ENCODE measurements around the gene ANKS1A. TPM values are rescaled to one million over a fixed set of nuclear protein-coding genes. Genes with fewer than 3 reads are reported as not detected.

Gene ANKS1A
- total and polyA plus RNA-seq, 2 experiments from 2014 or later: 12.1 to 31.9 TPM

DNA sequence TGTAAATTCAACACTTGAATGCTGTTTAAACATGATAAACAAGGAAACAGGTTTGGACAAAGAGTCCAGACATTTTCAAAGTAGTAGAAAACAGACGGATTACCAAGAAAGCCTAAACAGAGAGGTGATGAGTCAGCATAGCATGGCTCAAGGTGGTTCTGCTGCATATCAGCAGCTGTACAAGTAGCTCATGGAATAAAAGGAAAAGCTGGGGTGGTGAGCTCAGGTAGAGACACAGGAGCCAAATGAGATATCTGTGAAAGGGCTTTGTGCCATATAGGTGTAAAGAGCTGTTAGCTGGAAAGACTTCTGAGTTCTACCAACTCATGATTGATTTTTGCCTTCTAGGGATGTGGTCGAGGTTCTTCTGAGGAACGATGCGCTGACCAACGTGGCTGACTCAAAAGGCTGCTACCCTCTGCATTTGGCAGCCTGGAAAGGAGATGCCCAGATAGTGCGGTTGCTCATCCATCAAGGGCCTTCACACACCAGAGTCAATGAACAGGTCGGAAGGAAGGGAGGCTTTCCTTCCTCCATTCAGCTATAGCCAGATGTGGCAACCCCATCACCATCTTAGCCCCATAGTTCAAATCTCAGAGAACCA lies 80.7 kb downstream of the ANKS1A start (continued):
- TF ChIP-seq, protein P1, sequence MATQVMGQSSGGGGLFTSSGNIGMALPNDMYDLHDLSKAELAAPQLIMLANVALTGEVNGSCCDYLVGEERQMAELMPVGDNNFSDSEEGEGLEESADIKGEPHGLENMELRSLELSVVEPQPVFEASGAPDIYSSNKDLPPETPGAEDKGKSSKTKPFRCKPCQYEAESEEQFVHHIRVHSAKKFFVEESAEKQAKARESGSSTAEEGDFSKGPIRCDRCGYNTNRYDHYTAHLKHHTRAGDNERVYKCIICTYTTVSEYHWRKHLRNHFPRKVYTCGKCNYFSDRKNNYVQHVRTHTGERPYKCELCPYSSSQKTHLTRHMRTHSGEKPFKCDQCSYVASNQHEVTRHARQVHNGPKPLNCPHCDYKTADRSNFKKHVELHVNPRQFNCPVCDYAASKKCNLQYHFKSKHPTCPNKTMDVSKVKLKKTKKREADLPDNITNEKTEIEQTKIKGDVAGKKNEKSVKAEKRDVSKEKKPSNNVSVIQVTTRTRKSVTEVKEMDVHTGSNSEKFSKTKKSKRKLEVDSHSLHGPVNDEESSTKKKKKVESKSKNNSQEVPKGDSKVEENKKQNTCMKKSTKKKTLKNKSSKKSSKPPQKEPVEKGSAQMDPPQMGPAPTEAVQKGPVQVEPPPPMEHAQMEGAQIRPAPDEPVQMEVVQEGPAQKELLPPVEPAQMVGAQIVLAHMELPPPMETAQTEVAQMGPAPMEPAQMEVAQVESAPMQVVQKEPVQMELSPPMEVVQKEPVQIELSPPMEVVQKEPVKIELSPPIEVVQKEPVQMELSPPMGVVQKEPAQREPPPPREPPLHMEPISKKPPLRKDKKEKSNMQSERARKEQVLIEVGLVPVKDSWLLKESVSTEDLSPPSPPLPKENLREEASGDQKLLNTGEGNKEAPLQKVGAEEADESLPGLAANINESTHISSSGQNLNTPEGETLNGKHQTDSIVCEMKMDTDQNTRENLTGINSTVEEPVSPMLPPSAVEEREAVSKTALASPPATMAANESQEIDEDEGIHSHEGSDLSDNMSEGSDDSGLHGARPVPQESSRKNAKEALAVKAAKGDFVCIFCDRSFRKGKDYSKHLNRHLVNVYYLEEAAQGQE (IDR thresholded peaks at IDR 0.05; ENCODE audit: unreplicated experiment): no peak
- TF ChIP-seq POLR2AphosphoS5 (IDR thresholded peaks at IDR 0.05; ENCODE audit: low read depth): no peak
- TF ChIP-seq JUNB (IDR thresholded peaks at IDR 0.05; ENCODE audit: unreplicated experiment): no peak
- TF ChIP-seq ZNF114 (CRISPR knock-in tag; IDR thresholded peaks at IDR 0.05): no peak
- no peak for TF ChIP-seq NANOG (IDR thresholded peaks at IDR 0.05; ENCODE audit: borderline replicate concordance)

DNA sequence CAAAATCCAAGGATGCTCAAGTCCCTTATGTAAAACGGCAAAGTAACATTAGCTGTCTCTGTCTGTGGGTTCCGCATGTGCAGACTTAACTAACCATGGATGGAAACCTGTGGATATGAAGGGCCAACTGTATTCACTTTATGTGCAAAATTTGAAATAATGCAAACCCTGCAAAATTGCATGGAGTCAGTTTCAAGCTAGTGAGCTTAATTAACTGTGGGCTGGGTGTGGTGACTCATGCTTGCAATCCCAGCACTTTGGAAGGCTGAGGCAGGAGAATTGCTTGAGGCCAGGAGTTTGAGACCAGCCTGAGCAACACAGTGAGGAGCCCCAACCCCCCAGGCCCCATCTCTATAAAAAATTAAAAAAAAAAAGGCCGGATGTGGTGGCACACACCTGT lies 81.4 kb downstream of the ANKS1A start:
- Histone ChIP-seq H3K4me2 (no peak overlapping the region), H3K9me2 (ENCODE audit: insufficient read depth) (no peaks in the 10 kb centered on the region), H3K36me3 (ENCODE audit: insufficient read depth) (no peaks in the 10 kb centered on the region), H3K4me1 (ENCODE audit: insufficient read depth) (no peaks in the 10 kb centered on the region), H3K4me3 (no peak overlapping the region), H4K20me1 (replicated peaks; ENCODE audit: insufficient read depth) (peaks cover 5% of the 10 kb centered on the region; the same call in 1 of the 2 replicates), H3K27me3 (ENCODE audit: insufficient read depth) (no peaks in the 10 kb centered on the region), H2AFZ (no peak overlapping the region), H3K79me2 (replicated peaks; ENCODE audit: insufficient read depth) (peaks cover 8% of the 10 kb centered on the region), H3F3A (replicated peaks; ENCODE audit: low read depth) (no peaks in the 10 kb centered on the region; the same call in 1 of the 2 replicates), H3K27ac (ENCODE audit: low read depth) (no peak overlapping the region)
- Mint-ChIP-seq H3K9me3 (no peaks in the 10 kb centered on the region), H3K27me3 (ENCODE audit: insufficient read depth, low read depth, poor library complexity) (no peaks in the 10 kb centered on the region), H3K36me3 (ENCODE audit: low read depth) (peaks cover 12% of the 10 kb centered on the region; the same call in 2 of the 3 replicates), H3K4me1 (no peaks in the 10 kb centered on the region; the same call in 2 of the 3 replicates), H3K27ac (no peak overlapping the region), H3K4me3 (no peak overlapping the region)
- TF ChIP-seq STAT1 (IDR thresholded peaks at IDR 0.05; ENCODE audit: unreplicated experiment) (no peak), EZH2 (IDR thresholded peaks at IDR 0.05; ENCODE audit: low read depth, unreplicated experiment) (no peak), NANOG (IDR thresholded peaks at IDR 0.05; ENCODE audit: borderline replicate concordance) (no peak)
- TF ChIP-seq, protein P1 (IDR thresholded peaks at IDR 0.05; ENCODE audit: unreplicated experiment): no peak
- TF ChIP-seq, protein P2, sequence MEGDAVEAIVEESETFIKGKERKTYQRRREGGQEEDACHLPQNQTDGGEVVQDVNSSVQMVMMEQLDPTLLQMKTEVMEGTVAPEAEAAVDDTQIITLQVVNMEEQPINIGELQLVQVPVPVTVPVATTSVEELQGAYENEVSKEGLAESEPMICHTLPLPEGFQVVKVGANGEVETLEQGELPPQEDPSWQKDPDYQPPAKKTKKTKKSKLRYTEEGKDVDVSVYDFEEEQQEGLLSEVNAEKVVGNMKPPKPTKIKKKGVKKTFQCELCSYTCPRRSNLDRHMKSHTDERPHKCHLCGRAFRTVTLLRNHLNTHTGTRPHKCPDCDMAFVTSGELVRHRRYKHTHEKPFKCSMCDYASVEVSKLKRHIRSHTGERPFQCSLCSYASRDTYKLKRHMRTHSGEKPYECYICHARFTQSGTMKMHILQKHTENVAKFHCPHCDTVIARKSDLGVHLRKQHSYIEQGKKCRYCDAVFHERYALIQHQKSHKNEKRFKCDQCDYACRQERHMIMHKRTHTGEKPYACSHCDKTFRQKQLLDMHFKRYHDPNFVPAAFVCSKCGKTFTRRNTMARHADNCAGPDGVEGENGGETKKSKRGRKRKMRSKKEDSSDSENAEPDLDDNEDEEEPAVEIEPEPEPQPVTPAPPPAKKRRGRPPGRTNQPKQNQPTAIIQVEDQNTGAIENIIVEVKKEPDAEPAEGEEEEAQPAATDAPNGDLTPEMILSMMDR (conservative IDR thresholded peaks at IDR 0.05; ENCODE audit: low read depth in 2 of 2): no peak
- ATAC-seq (no peak), DNase-seq (ENCODE audit: low spot score) (no peak)

Measured in GM23338 (cell line).